Globus pallidus (tissue), 1 donor: ENCODE measurements around the gene DZIP1.

Experiments
- DNase-seq: peaks from one replicate; pipeline ENCODE4 v3.0.0-alpha.2; 2015; ENCODE audit warnings: low spot score

The DZIP1 gene

DNA sequence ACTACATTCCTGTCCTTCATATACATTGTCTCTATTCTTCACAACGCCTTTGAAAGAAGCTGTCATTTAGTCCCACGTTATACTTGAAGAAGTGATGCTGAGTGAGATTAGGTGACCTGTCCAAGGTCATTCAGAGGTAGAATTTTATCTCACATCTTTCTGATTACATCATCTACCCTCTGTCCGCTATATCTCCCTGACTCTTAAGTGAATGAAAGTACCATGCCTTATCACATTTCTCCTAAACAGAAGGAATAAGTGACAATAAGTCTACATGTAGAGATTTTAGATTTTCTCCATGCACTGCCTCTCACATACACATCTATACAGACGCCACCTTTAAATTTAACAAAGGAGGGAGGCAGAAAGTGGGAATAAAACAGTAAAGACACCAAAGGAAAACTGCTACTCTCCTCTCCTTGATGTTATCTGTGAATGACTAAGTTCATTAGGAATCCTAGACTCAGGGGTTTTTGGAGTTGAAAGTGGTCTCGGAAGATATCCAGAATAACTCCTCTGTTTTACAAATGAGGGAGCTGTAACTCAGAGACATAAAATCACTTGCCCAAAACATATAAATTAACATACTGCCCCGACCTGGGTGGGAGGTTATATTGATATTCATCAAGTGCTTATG, 96.9 kb downstream of the DZIP1 start:
- no peak for DNase-seq

GRCh38 chr13:95546919-95547318, 97.6 kb downstream of the DZIP1 start:
- DNase-seq = no peak

DNA sequence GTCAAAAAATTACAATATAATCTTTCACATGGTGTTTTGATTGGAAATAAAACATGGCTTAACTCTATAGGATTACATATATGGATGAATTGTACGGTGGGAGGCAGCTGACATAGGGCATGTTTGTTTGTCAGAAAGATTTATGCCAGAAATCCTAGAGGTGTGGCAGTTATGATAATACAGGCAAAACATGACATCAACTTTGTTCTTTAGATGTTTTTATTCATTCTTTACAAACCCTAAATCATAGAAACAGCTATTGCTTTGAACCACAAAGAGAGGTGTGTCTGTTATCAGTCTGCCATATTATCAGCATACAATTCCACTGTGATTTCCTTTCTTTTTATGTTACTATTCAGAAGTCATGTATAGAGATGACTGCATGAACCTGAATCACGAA, 100.2 kb downstream of the DZIP1 start:
- no peak for DNase-seq

DNA sequence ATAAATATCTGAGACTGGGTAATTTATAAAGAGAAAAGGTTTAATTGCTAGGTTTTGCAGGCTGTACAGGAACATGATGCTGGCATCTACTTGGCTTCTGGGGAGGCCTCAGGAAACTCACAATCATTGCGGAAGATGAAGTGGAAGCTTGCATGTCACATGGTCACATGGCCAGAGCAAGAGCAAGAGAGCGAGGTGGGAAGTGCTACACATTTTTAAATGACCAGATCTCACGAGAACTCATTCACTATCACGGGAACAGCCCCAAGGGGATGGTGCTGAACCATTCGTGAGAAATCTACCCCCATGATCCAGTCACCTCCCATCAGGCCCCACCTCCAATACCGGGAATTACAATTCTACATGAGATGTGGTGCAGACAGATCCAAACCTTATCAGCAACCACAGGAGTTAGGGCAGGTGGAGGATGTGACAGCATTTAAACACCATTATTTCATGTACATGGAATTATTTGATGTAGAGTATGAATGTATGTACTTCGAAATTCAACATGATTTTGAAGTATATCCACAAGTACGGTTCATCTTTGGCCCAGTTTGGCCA, 102.5 kb downstream of the DZIP1 start:
- no peak for DNase-seq

DNA sequence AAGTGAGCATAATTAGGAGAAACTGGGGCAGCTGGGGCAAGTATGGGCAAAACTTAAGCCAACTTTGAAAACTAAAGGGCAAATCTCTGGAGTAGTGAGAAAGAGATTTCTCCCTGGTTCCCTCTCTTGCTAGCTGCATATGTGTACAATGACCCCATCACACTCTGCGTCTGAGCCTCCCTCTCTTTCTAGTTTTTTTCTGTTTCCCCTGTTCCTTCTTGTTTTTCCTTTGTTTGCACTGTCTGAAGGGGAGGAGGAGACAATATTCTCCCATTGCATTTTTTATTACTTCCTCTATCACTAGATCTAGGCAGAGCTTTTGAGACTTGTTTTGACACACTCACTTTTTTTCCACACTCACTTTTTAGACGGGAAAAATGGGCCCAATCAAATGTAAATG, 103.2 kb downstream of the DZIP1 start:
- DNase-seq = no peak

GRCh38 chr13:95540888-95541287, 103.6 kb downstream of the DZIP1 start:
- peak; percentile 46 for DNase-seq

GRCh38 chr13:95536632-95537241, 107.8 kb downstream of the DZIP1 start:
- DNase-seq = no peak

DNA sequence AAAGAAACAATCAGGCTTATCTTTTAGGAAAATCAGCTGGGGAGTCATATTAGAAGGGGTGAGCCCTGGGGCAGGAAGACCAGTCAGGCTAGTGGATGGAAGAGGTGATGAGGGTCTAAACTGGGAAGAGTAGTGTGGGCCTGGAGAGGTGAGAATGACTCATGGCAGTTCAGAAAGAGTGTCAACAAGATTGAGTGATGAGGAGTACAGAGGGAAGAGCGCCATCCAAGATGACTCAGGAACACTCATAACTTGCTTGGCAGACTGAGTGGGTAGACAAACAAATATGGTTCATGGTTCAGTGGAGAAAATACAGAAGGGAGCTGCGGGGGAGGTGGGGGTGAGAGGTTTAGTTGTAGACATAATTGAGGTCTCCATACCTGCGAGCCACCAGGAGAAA, 109.3 kb downstream of the DZIP1 start:
- no peak for DNase-seq

GRCh38 chr13:95533545-95534160, 110.9 kb downstream of the DZIP1 start:
- DNase-seq = no peak

DNA sequence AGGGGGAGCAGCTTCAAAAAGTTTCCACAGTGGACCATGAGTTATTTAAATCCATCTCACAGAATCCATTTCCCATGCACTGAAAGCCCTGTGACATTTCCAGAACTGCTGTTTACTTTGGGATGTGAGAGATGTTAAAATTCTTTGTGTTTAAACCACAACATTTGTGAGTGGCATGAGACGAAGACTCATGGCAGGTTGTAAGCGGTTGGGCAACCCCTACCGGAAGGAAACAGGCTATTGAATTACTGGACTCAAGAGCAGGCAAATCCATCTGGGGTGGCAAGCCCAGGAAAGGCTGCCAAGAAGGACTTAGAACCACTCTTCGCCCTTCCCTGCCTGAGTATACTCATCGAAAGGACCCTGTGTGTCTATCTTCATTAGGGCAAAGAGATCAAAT, 114.3 kb downstream of the DZIP1 start:
- DNase-seq = no peak
